Measurements from ENCODE around the gene HP. TPM values are rescaled to one million over a fixed set of nuclear protein-coding genes. Genes with fewer than 3 reads are reported as not detected.

HP gene
- total and polyA plus RNA-seq, 2 of the 13 experiments (the other 11 are each of a cell fraction or from before 2014, with no cell fraction given), result 387 to 524 TPM

DNA sequence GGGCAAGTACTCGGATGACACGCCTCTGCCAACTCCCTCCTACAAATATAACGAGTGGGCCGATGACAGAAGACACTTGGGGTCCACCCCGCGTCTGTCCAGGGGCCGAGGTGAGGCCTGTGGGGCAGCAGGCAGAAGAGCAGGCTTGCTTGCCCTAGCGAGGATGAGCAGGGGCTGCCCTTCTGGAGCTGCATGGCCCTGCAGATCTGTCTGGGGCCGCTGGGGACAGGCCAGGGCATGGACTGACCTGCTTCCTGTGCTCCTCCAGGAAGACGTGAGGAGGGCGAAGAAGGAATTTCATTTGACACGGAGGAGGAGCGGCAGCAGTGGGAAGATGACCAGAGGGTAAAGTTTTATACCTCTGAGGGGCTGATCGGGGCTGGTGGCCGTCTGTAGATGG is 44.6 kb downstream of the HP start:
- DNase-seq (ENCODE audit: low spot score) (no peak), FAIRE-seq (no peak), ATAC-seq (peak; percentile 52)
- in situ Hi-C loops (cut with HindIII; ENCODE audit: extremely low pct_ligation_motif_present, low pct_unique_long_range_greater_than_20kb), result no loop called here
- H3K9ac ChIP-seq (ENCODE audit: insufficient read depth, low read depth, low read length), result no peak overlapping the region
- peaks cover 23% of the 10 kb centered on the region for H3K4me1 ChIP-seq (ENCODE audit: insufficient read depth, low read length)
- POLR2A ChIA-PET, result no interaction called here
- intact Hi-C loops (cut with micrococcal nuclease; ENCODE audit: unreplicated experiment), result loop anchor here (1.0 to 5.0 kb wide), 3 partner anchors 33 to 137 kb away; partner anchors contain the start of gene DHODH
- H2AFZ ChIP-seq (ENCODE audit: low read length), result no peak overlapping the region
- peaks cover 64 to 79% of the 10 kb centered on the region in 2 experiments for H3K36me3 ChIP-seq (replicated peaks in 1 of 2; ENCODE audit: control insufficient read depth in 1 of 2, insufficient read depth in 2 of 2, low read length in 2 of 2)
- H4K20me1 ChIP-seq (ENCODE audit: insufficient read depth, low read length), result no peaks in the 10 kb centered on the region; the same call in none of the 2 replicates
- peaks cover 0 to 4% of the 10 kb centered on the region in 2 experiments; a peak in 1 of 5 replicates for H3K27me3 ChIP-seq (ENCODE audit: control insufficient read depth in 1 of 2, insufficient read depth in 2 of 2, low read length in 2 of 2)
- no peak overlapping the region for H3K27ac ChIP-seq (ENCODE audit: extremely low read length, insufficient read depth, low read length)
- no TSS peak for BruUV-seq (replicated peaks)
- CTCF ChIA-PET (ENCODE audit: low intra/inter-chr PET ratio, low total read pairs), result interaction anchor here (2.1 kb wide), 1 partner anchor 32 kb away, joined by 58 read pairs; no protein-coding TSS in a partner anchor
- no peaks in the 10 kb centered on the region for H3K9me3 ChIP-seq (ENCODE audit: low read length)
- no peak overlapping the region for H3K4me2 ChIP-seq (ENCODE audit: low read depth, low read length)
- 77% methylated on average over 15 of the region's 15 CpGs for WGBS (ENCODE audit: low lambda C conversion rate)
- peaks cover 34% of the 10 kb centered on the region for H3K79me2 ChIP-seq (ENCODE audit: insufficient read depth, low read length)
- H3K4me3 ChIP-seq (replicated peaks in 1 of 3; ENCODE audit: insufficient read depth in 1 of 3, low read depth in 2 of 3, low read length in 3 of 3), result no peak overlapping the region
- TF ChIP-seq GTF3A (CRISPR knock-in tag; conservative IDR thresholded peaks at IDR 0.05), result no peak
- 0 out of 2 replicates have a peak, but pooled peaks have one; percentile 25 for TF ChIP-seq ZFP41 (CRISPR knock-in tag; IDR thresholded peaks at IDR 0.05; ENCODE audit: borderline replicate concordance)
- peak; percentile 27; the same call in 1 of the 2 replicates for TF ChIP-seq ZNF891 (CRISPR knock-in tag; IDR thresholded peaks at IDR 0.05)
- TF ChIP-seq MEIS2 (CRISPR knock-in tag; IDR thresholded peaks at IDR 0.05), result no peak
- TF ChIP-seq MXD3 (CRISPR knock-in tag; IDR thresholded peaks at IDR 0.05), result peak; percentile 2; the same call in 1 of the 2 replicates
- TF ChIP-seq, protein P1, sequence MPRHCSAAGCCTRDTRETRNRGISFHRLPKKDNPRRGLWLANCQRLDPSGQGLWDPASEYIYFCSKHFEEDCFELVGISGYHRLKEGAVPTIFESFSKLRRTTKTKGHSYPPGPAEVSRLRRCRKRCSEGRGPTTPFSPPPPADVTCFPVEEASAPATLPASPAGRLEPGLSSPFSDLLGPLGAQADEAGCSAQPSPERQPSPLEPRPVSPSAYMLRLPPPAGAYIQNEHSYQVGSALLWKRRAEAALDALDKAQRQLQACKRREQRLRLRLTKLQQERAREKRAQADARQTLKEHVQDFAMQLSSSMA (CRISPR knock-in tag; IDR thresholded peaks at IDR 0.05), result no peak
- TF ChIP-seq HNF4A (CRISPR knock-in tag; IDR thresholded peaks at IDR 0.05), result no peak
- TF ChIP-seq ZNF724P (CRISPR knock-in tag; IDR thresholded peaks at IDR 0.05; ENCODE audit: borderline replicate concordance), result 0 out of 2 replicates have a peak, but pooled peaks have one; percentile 44
- TF ChIP-seq ZNF501 (CRISPR knock-in tag; IDR thresholded peaks at IDR 0.05), result peak; percentile 14; the same call in 1 of the 2 replicates
- no peak for TF ChIP-seq AHDC1 (CRISPR knock-in tag; IDR thresholded peaks at IDR 0.05; ENCODE audit: borderline replicate concordance)
- TF ChIP-seq ZNF768 (CRISPR knock-in tag; IDR thresholded peaks at IDR 0.05), result peak; percentile 32; the same call in 1 of the 2 replicates
- TF ChIP-seq ZNF468 (CRISPR knock-in tag; IDR thresholded peaks at IDR 0.05), result no peak
- TF ChIP-seq ZNF761 (CRISPR knock-in tag; conservative IDR thresholded peaks at IDR 0.05), result no peak
- TF ChIP-seq, protein P2, sequence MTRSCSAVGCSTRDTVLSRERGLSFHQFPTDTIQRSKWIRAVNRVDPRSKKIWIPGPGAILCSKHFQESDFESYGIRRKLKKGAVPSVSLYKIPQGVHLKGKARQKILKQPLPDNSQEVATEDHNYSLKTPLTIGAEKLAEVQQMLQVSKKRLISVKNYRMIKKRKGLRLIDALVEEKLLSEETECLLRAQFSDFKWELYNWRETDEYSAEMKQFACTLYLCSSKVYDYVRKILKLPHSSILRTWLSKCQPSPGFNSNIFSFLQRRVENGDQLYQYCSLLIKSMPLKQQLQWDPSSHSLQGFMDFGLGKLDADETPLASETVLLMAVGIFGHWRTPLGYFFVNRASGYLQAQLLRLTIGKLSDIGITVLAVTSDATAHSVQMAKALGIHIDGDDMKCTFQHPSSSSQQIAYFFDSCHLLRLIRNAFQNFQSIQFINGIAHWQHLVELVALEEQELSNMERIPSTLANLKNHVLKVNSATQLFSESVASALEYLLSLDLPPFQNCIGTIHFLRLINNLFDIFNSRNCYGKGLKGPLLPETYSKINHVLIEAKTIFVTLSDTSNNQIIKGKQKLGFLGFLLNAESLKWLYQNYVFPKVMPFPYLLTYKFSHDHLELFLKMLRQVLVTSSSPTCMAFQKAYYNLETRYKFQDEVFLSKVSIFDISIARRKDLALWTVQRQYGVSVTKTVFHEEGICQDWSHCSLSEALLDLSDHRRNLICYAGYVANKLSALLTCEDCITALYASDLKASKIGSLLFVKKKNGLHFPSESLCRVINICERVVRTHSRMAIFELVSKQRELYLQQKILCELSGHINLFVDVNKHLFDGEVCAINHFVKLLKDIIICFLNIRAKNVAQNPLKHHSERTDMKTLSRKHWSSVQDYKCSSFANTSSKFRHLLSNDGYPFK (CRISPR knock-in tag; IDR thresholded peaks at IDR 0.05; ENCODE audit: borderline replicate concordance), result 0 out of 2 replicates have a peak, but pooled peaks have one; percentile 44

Measured in HepG2 (cell line).